GM10266 (cell line): ENCODE data around the gene NEK2.

Experiments used
- DNase-seq: peaks from one replicate; pipeline ENCODE4 v3.0.0; 2012; ENCODE audit errors: extremely low spot score
- TF ChIP-seq, protein P1 (sequence below): IDR thresholded peaks from 2 replicates; pipeline ENCODE4 v1.5.1; 2012; ENCODE audit warnings: mild to moderate bottlenecking, low read depth; ENCODE audit not compliant: control insufficient read depth, insufficient read depth; ENCODE audit errors: missing control alignments

Gene NEK2

DNA sequence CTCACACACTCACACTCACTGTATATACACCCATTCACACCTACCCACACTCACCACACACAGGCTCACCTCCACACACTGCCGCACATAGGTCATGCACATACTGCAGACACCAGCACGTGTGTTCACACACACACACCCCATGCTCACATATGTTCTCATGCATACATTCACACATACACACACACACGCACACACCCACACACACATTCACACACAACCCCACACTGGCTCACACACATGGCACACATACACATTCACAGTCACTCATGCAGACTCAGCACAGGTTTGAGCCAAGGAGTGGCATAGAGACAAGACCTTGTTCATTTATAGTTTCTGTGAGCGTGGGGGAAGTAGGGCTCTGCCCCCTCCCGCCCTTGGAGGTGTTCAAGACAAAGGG is 55.3 kb downstream of the NEK2 start:
- TF ChIP-seq, protein P1, sequence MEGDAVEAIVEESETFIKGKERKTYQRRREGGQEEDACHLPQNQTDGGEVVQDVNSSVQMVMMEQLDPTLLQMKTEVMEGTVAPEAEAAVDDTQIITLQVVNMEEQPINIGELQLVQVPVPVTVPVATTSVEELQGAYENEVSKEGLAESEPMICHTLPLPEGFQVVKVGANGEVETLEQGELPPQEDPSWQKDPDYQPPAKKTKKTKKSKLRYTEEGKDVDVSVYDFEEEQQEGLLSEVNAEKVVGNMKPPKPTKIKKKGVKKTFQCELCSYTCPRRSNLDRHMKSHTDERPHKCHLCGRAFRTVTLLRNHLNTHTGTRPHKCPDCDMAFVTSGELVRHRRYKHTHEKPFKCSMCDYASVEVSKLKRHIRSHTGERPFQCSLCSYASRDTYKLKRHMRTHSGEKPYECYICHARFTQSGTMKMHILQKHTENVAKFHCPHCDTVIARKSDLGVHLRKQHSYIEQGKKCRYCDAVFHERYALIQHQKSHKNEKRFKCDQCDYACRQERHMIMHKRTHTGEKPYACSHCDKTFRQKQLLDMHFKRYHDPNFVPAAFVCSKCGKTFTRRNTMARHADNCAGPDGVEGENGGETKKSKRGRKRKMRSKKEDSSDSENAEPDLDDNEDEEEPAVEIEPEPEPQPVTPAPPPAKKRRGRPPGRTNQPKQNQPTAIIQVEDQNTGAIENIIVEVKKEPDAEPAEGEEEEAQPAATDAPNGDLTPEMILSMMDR: no peak
- no peak for DNase-seq

- TF ChIP-seq, protein P1: no peak
- no peak for DNase-seq
Observed at GRCh38 chr1:211619033-211619996, 56.1 kb downstream of the NEK2 start.

DNA sequence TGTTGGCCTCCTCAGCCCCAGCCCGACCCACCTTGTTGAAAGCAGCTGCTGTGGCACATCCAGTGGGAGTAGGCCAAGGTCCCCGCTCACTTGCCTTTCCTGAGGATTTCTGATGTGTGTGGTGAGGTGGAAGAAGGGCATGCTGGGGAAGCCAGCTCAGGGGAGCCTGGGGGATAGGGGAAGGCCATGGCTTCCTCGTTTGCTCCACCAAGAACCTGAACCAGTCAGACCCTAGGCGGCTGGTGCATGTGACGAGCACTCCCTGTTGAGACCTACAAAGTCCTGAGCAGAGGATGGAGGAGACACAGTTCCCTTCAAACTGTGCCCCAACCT is 58.5 kb downstream of the NEK2 start:
- no peak for DNase-seq
- TF ChIP-seq, protein P1: no peak

DNA sequence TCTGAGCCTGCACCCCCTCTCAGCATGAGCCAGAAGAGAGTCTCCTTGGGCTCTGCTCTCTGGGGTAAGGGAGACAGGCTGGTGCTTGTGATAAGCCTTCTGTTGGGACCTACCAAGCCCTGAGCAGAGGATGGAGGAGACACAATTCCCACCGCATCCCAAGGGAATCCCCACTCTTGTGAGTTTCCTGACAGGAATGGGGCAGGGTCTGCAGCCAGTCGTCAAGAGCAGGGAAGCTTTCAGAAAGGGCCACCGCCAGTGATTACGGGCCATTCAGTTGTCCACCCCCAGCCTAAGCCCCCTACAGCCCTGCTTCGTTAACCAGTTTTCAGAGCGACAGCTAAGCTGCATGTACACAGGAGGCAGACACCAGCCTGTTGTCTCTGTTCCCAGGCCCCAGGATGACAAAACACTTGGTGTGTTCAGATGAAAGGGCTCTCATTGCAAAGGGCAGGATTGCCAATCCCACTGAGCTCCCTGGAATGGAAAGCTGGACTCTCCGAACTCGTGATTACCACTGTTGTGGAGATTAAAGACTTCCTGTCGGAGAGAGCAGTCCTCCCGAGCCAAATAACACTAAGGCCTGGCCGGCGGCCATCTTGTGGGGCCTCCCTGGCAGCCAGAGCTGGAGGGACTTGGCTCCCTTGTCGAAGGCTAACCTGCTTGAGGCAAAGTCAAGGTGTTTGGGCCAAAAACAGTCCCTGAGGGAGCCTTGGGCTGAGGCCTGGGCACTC is 59.0 kb downstream of the NEK2 start:
- TF ChIP-seq, protein P1: no peak
- no peak for DNase-seq

GRCh38 chr1:211614615-211615014 is 60.8 kb downstream of the NEK2 start:
- TF ChIP-seq, protein P1: no peak
- DNase-seq: no peak

DNA sequence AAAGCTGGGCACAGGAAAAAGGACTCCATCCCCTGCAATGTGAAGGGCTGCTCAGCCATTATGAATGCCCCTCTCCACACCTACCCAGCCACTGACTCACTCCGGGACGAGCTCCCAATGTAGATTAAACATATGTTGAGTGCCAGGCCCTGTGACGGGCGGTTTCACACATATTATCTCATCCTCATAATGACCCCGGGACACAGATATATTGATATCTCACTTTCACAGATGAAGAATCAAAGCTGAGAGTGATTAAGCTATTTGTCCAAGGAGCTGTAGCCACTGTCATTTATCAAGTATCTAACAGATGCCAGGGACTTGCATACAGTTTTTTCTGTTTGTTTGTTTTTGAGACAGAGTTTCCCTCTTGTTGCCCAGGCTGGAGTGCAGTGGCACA is 61.5 kb downstream of the NEK2 start:
- no peak for DNase-seq
- TF ChIP-seq, protein P1: no peak

DNA sequence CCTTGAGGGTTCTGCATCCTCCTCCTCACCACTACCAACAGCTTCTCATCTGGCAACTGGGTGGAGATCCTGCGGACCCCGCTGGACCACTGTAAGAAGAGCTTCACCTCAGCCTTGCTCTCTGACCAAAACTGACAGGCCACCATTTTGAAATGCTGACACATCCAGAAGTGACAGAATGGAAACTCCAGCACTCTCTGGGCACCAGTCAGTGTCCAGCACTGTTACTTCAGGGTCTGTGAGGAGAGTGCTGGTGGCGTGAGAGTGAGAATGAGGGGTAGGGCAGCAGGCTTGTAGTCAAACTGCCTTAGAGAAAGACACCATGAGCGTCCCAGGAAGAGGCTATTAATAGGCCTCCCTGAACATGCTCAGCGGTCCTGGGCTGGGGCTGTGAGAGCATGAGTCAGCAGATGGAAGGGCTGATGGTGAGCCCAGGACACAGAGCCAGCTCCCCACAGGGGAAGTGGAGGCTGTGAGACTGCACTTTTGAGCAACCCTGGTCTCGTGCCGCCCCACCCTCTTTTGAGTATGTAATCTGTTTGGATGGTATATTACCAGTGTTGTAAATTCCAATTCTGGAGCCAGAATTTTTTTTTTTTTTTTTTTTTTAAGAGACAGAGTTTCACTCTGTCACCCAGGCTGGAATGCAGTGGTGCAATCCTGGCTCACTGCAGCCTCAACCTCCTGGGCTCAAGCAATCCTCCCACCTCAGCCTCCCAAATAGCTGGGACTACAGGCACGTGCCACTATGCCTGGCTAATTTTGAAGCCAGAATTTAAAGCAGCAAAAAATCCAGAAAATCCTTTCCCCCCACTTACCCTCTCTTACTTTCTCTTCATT is 62.1 kb downstream of the NEK2 start:
- TF ChIP-seq, protein P1: no peak
- DNase-seq: no peak
